IMR-90 (cell line): ENCODE measurements around the gene CPHXL2. TPM values are rescaled to one million over a fixed set of nuclear protein-coding genes. Genes with fewer than 3 reads are reported as not detected.

Experiments used
- ATAC-seq: fragments of 200-7000 bp; cut with Tn5 transposase; 2 replicates; pipeline ENCODE4 v1.9.1; 2020; ENCODE audit warnings: low read depth, mild to moderate bottlenecking, moderate library complexity
- BruUV-seq: library from RNA; stranded (reverse); fragments of 400-500 nt; replicated peaks from 2 replicates; lab custom pipeline; 2021; lab: Mats Ljungman, UMichigan
- CTCF ChIA-PET: fragments of 300-600 bp; formaldehyde crosslinking; extraction: SDS; loops from one replicate; lab custom pipeline; 2021; ENCODE audit warnings: antibody characterized with exemption; lab: Yijun Ruan, JAX
- POLR2A ChIA-PET: fragments of 300-600 bp; sonication (Branson Sonifier 250); formaldehyde crosslinking; loops from one replicate; lab custom pipeline; 2022; ENCODE audit warnings: antibody characterized with exemption; ENCODE audit not compliant: unreplicated experiment; lab: Charles Lee
- DNase-seq: peaks from one replicate; pipeline ENCODE4 v3.0.0; 2013
- H2AFZ ChIP-seq: replicated peaks from 2 replicates; pipeline ENCODE3; 2013; ENCODE audit warnings: low read length, mild to moderate bottlenecking; ENCODE audit not compliant: poor library complexity
- H2AK5ac ChIP-seq: 2 replicates; pipeline ENCODE4 v1.6.1; 2013; ENCODE audit warnings: low read depth, low read length, inconsistent platforms
- H2AK9ac ChIP-seq: replicated peaks from 2 replicates; pipeline ENCODE3; 2013; ENCODE audit warnings: mild to moderate bottlenecking, low read depth, low read length, moderate library complexity; ENCODE audit not compliant: poor library complexity
- H2BK120ac ChIP-seq: 2 replicates; pipeline ENCODE4 v1.6.1; 2013; ENCODE audit warnings: low read depth, low read length, inconsistent platforms
- H2BK15ac ChIP-seq: 3 replicates; pipeline ENCODE4 v1.6.1; 2013; ENCODE audit warnings: low read depth, low read length, inconsistent platforms
- H2BK20ac ChIP-seq: 2 replicates; pipeline ENCODE4 v1.6.1; 2013; ENCODE audit warnings: low read depth, mild to moderate bottlenecking, inconsistent platforms, low read length, moderate library complexity
- H2BK5ac ChIP-seq: 2 replicates; pipeline ENCODE4 v1.6.1; 2013; ENCODE audit warnings: mild to moderate bottlenecking, low read depth, low read length, inconsistent platforms; ENCODE audit not compliant: poor library complexity, severe bottlenecking
- H3K14ac ChIP-seq: replicated peaks from 2 replicates; pipeline ENCODE4 v1.6.1; 2013; ENCODE audit warnings: low read depth, low read length, inconsistent platforms
- H3K18ac ChIP-seq: 2 replicates; pipeline ENCODE4 v1.6.1; 2013; ENCODE audit warnings: low read depth, low read length, control low read depth
- H3K23ac ChIP-seq: 2 replicates; pipeline ENCODE4 v1.6.1; 2013; ENCODE audit warnings: low read depth, low read length, inconsistent platforms
- H3K27ac ChIP-seq: 2 replicates; pipeline ENCODE4 v1.5.1; 2013; ENCODE audit warnings: mild to moderate bottlenecking, control low read depth, low read length; ENCODE audit not compliant: insufficient read depth
- H3K27me3 ChIP-seq: 2 replicates; pipeline ENCODE4 v1.6.1; 2013; ENCODE audit warnings: low read length; ENCODE audit not compliant: control insufficient read depth, insufficient read depth
- H3K36me3 ChIP-seq: 2 replicates; pipeline ENCODE4 v1.6.1; 2013; ENCODE audit warnings: low read length, mixed read lengths; ENCODE audit not compliant: control insufficient read depth, insufficient read depth
- H3K4ac ChIP-seq: 2 replicates; pipeline ENCODE4 v1.6.1; 2013; ENCODE audit warnings: low read depth, low read length, inconsistent platforms
- H3K4me1 ChIP-seq: 2 replicates; pipeline ENCODE4 v1.6.1; 2013; ENCODE audit warnings: low read length, mixed read lengths; ENCODE audit not compliant: control insufficient read depth, insufficient read depth
- H3K4me2 ChIP-seq: 2 replicates; pipeline ENCODE4 v1.6.1; 2013; ENCODE audit warnings: low read depth, mild to moderate bottlenecking, control low read depth, low read length, moderate library complexity
- H3K4me3 ChIP-seq: 2 replicates; pipeline ENCODE4 v1.5.1; 2013; ENCODE audit warnings: low read depth, mild to moderate bottlenecking, control low read depth, low read length, moderate library complexity; ENCODE audit not compliant: insufficient read depth
- H3K56ac ChIP-seq: 2 replicates; pipeline ENCODE4 v1.6.1; 2013; ENCODE audit warnings: low read length, inconsistent platforms; ENCODE audit not compliant: insufficient read depth; ENCODE audit errors: extremely low read depth
- H3K79me1 ChIP-seq, 2 experiments: 2 replicates each; pipeline ENCODE4 v1.6.1; 2013; ENCODE audit warnings: low read length in 2 of 2, inconsistent platforms in 1 of 2, low read depth in 1 of 2
- H3K9ac ChIP-seq: 2 replicates; pipeline ENCODE4 v1.6.1; 2013; ENCODE audit warnings: low read depth, low read length, control low read depth
- H3K9me1 ChIP-seq: 2 replicates; pipeline ENCODE4 v1.6.1; 2013; ENCODE audit warnings: low read length, inconsistent platforms; ENCODE audit not compliant: insufficient read depth
- H3K9me3 ChIP-seq: 2 replicates; pipeline ENCODE4 v1.6.1; 2013; ENCODE audit warnings: low read length; ENCODE audit not compliant: control insufficient read depth, insufficient read depth
- H4K20me1 ChIP-seq: 2 replicates; pipeline ENCODE4 v1.6.1; 2013; ENCODE audit warnings: low read length, inconsistent platforms; ENCODE audit not compliant: insufficient read depth
- H4K5ac ChIP-seq: 2 replicates; pipeline ENCODE4 v1.6.1; 2013; ENCODE audit warnings: mild to moderate bottlenecking, low read depth, low read length, control low read depth
- H4K8ac ChIP-seq, 2 experiments: 2 replicates each; pipeline ENCODE4 v1.6.1; 2013; ENCODE audit warnings: low read depth in 2 of 2, low read length in 2 of 2, control low read depth in 1 of 2, inconsistent platforms in 1 of 2
- H4K91ac ChIP-seq: 2 replicates; pipeline ENCODE4 v1.6.1; 2013; ENCODE audit warnings: low read depth, low read length, inconsistent platforms; ENCODE audit not compliant: insufficient read depth
- SMC3 ChIP-seq: fragments of 150-350 bp; IDR thresholded peaks from 2 replicates; pipeline ENCODE4 v1.6.1; 2016; ENCODE audit warnings: low read depth, mild to moderate bottlenecking, antibody characterized with exemption, low read length, moderate library complexity
- WGBS, 2 experiments: methylation state at CpG; one replicate each; pipeline versions ENCODE4 v1.1.5 to v1.1.7; 2013; ENCODE audit warnings: missing lambda C conversion rate in 2 of 2; ENCODE audit not compliant: insufficient read length in 1 of 2; ENCODE audit errors: extremely low coverage in 2 of 2; 5-methylcytosine and 5-hydroxymethylcytosine counted together
- dilution Hi-C: fragments of 300-500 bp; cut with HindIII; formaldehyde crosslinking; loops from one replicate; pipeline ENCODE4 v1.14.3; 2018; ENCODE audit warnings: low sequenced_read_pairs; ENCODE audit not compliant: unreplicated experiment
- in situ Hi-C: fragments of 300-500 bp; cut with MboI; formaldehyde crosslinking; loops from 3 replicates; pipeline ENCODE4 v1.14.3; 2019; ENCODE audit warnings: low sequenced_read_pairs, inconsistent platforms, mixed read lengths
- intact Hi-C: fragments of 100-400 bp; cut with micrococcal nuclease; formaldehyde crosslinking; loops from 2 replicates; pipeline ENCODE4 v1.10.0; 2022
- polyA plus RNA-seq, 3 experiments: library from polyadenylated mRNA; depleted of rRNA; stranded (reverse); fragments of >200 nt; gene quantifications; 2 replicates each; pipeline ENCODE4 v1.2.3, GENCODE V29; 2012; ENCODE audit warnings: low replicate concordance in 1 of 3
- total RNA-seq: library from RNA; depleted of rRNA; stranded (reverse); fragments of >200 nt; gene quantifications from 2 replicates; pipeline ENCODE4 v1.2.3, GENCODE V29; 2012

Gene CPHXL2
- total and polyA plus RNA-seq, 2 of the 4 experiments (the other 2 are of a cell fraction): not detected

- BruUV-seq: no TSS peak
- ChIA-PET POLR2A (no interaction called here), CTCF (no interaction called here)
- Histone ChIP-seq H3K18ac (no peak overlapping the region), H2BK20ac (no peak overlapping the region), H3K9me3 (no peaks in the 10 kb centered on the region), H2BK5ac (no peak overlapping the region), H2BK120ac (no peak overlapping the region), H2AK5ac (no peak overlapping the region), H4K5ac (no peak overlapping the region), H3K4ac (no peak overlapping the region), H3K27ac (no peak overlapping the region), H3K4me2 (no peak overlapping the region), H4K20me1 (no peaks in the 10 kb centered on the region), H3K36me3 (peaks cover 51% of the 10 kb centered on the region), H3K27me3 (no peaks in the 10 kb centered on the region), H4K91ac (no peak overlapping the region), H2AFZ (no peak overlapping the region), H2BK15ac (no peak overlapping the region), H3K4me1 (peaks cover 5% of the 10 kb centered on the region), H3K14ac (no peak overlapping the region), H2AK9ac (no peak overlapping the region), H3K4me3 (no peak overlapping the region), H3K9ac (no peak overlapping the region), H3K79me1 (peaks cover 5 to 9% of the 10 kb centered on the region in 2 experiments), H3K9me1 (no peaks in the 10 kb centered on the region), H3K23ac (no peak overlapping the region), H4K8ac (no peak overlapping the region), H3K56ac (no peak overlapping the region)
- DNase-seq (no peak), ATAC-seq (no peak)
- dilution Hi-C loops (no loop called here), intact Hi-C loops (loop anchor here (10.0 kb wide), 2 partner anchors 162 to 432 kb away; partner anchors contain the start of gene TMEM170A), in situ Hi-C loops (no loop called here)
- TF ChIP-seq SMC3: no peak
- 57% methylated on average over 1 of the region's 4 CpGs; no CpG with 5 or more reads in 1 of the 2 experiments for WGBS, 2 experiments
Observed at GRCh38 chr16:75626806-75627205, 50.0 kb downstream of the CPHXL2 start.
